Smooth muscle cell of the brain vasculature (primary cell): ENCODE results near the gene DYSF.

Experiments
- DNase-seq: peaks from one replicate; pipeline ENCODE4 v3.0.0-alpha.2; 2012; ENCODE audit warnings: low read depth, low spot score

The DYSF gene

DNA sequence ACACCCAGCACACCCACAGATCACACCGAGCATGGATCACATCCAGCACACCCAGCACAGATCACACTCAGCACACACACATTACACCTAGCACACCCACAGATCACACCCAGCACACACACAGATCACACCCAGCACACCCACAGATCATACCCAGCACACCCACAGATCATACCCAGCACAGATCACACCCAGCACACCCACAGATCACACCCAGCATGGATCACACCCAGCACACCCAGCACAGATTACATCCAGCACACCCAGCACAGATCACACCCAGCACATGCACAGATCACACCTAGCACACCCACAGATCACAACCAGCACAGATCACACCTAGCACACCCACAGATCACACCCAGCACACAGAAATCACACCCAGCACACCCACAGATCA is 118.6 kb downstream of the DYSF start:
- DNase-seq, result no peak

DNA sequence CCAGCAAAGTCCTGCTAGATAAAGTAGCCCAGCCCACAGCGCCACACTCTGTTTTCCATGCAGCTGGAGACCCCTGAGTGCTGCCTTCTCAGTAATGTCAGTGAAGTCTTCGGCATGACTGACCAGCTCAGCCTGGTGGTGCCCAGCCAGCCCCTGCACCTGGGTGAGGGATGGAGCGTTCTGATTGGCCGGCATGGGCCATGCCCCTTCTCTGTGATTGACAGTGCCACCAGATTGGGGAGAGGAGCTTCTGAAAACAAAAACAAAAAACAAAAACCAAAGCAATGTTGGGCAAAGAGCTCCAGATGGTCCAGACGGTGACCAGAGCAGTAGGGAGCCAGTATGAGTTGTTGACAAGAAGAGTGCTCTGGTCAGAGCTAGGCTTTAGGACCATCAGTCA is 122.6 kb downstream of the DYSF start:
- DNase-seq, result no peak

DNA sequence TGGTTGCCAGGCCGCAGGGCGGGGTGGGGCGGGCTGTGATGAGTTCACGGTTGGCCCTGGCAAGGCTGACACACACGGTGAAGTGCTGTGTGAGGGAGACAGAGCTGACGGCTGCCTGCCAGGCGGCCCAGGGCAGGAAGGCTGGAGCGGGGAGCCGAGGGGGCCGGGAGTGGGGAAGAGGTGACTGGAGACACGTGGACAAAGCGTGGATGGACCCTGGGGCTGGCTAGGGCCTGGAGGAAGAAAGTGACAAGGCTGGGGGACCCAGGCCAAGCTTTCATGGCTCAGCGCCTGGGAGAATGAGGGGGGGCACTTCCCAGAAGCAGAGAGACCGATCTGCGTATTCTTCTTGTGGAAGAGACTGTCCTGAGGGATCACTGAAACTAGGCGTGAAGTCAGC is 123.2 kb downstream of the DYSF start:
- no peak for DNase-seq

DNA sequence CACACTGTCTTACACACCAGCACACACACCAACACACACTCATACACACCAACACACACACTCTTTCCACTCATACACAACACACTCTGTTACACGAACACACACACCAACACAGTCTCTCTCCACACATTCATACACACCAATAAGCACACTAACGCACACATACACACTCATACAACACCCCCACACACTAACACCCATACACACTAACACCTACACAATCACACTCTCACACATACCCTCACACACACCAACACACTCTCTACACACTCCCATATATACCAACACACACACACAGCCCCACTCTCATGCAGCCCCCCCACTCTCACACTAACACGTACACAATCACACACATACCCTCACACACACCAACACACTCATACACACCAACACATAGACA is 123.8 kb downstream of the DYSF start:
- no peak for DNase-seq

DNA sequence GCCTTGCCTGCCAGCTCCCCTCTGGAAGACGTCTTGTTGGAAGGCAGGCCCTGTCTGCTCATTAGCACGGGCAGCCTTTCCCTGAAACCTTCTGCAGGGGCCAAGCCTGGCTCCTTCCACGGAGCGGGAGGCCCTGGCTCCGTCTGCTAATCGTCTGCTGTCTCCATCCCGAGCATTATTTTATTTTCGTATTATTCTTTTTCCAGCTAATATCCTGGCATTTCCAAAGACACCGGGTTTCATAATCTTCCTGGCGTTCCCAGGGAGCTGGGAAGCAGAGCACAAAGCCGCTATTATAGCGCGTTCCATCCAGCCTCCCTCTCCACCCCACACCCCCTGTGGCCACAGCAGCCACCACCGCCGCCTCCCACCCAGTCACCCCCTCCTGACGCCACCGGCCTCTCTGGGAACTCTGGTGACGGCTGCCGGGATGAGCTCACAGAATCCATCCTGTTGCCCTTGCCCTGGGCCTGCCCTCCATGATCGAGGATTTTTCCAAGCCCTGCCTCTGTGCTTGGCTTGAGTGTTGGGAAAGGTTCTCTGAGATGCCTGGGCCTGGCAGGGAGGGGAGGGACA is 125.5 kb downstream of the DYSF start:
- DNase-seq, result no peak

DNA sequence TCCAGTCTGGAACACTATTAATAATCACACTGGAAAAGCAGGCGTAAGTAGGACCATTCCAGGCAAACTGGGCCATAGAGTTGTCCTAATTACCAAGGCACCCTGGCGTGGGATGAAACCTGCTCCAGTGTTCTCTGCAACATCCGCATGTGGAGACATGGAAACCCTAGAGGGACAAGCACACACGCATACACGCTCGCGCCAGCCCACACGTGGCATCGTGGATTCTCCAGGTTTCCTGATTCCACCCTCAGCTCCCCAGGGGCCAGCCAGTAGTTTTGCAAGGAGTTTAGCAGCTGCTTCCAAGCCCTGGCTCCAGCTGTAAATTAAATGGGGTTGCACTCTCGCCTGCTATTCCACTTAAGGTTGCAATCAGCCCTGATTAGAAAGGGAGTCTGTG is 127.7 kb downstream of the DYSF start:
- no peak for DNase-seq

DNA sequence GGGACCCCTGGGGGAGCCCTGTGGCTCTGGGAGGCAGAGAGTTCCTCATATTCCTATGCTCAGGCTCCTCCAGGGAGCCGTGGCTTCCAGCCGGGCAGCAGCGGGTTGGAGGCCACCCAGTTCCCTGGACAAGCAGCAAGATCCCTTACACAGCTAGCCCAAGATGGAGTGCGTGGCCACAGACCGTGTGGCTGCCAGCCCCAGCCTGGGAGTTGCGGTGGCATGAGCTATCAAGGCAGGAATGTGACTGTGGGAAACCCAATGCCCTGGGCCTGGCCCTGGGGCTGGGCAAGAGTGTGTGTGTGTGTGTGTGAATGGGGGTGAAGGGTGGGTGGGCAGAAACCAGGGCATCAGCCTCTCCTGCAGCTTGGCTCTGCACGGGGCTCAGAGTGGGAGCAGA is 130.5 kb downstream of the DYSF start:
- DNase-seq, result no peak

DNA sequence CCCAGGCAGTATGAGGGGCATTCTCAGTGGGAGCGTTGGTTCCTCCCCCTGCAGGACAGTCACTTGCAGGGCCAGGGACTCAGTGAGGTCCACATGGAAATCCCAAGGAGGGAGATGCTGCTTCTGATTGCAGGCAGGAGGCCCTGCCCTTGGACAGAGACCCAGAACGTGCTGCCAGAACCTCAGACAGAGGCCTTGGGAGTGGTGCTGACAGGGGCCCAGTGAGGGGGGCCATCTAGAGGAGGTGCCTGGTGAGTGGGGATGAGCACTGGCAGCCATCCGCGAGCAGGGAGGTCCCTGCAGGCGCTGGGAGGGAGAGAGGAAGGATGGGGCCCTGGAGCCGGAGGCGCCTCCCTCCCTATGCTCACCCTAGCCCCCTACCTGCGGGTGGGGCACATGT is 133.1 kb downstream of the DYSF start:
- no peak for DNase-seq

DNA sequence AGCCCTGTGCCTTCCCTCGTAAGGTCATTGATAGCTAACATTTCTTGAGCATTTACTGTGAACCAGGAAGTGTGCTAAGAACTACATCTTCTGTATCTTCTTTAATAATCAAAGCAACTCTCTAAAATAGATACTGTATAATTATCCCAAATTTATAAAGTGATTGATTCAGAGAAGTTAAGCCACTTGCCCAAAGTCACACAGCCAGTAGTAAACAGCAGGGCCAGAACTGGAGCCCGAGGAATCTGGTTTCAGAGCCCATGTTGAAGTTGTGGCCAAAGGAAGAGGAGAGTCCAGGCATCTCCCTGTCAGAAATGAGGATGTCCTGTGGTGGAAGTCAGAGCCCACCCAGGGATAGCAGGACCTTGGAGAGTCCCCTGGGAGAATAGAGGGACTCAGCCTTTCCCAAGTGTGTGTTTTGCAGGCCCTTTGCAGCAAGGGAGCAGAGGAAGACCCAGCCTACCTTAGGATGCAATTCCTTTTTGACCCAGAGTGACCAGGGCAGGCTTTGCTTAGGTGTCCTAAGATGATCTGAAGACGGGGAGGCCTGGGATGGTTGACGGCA is 134.2 kb downstream of the DYSF start:
- DNase-seq, result no peak

DNA sequence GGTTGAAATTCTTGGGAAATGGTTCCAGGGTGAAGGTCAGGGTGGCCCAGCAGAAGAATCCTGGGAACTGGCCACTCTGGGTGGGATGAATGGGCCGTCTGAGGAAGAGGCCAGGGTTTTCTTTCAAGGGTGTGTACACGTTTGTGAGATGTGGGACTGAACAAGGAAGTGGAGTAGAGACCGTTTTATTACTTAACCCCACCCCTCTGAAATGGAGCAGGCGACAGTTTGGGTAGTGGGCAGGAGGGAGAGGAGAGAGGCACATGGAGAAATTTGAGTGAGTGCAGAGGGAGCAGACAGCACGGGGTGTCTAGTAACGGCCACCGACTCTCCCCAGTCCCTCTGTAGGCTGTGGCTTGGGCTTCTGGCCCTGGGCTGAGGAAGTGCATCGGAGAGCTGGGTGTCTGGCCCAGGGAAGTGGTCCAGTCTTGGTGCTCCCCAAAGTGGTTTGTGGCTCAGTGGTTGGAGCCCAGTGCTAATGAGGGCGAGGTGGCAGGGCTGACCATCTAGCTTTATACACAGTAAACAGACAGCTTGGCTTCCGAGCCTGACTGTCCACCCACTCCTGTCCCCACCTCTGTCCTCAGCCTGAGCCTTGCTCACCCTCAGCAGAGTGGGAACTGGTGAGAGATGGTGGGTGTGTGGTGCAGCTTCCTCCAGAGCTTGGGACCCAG is 135.3 kb downstream of the DYSF start:
- no peak for DNase-seq

DNA sequence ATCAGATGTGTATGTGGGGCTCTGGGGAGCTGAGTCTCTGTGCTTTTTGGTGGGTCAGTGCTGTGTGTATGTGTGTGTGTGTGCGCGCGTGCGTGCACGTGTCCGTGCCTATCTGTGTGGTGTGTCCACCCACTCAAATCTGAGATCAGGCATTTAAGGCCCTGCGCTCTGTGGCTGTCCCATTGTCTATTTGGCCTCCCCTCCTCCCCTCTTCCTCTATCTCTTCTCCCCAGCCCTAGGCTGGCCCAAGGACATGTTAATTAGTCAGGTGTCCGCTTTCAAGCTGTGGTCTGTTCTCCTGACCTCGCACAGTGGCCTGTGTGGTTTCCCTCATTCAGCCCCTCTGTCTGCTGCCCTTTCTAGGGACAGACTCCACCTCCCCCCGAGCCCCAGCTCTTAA is 136.4 kb downstream of the DYSF start:
- no peak for DNase-seq

DNA sequence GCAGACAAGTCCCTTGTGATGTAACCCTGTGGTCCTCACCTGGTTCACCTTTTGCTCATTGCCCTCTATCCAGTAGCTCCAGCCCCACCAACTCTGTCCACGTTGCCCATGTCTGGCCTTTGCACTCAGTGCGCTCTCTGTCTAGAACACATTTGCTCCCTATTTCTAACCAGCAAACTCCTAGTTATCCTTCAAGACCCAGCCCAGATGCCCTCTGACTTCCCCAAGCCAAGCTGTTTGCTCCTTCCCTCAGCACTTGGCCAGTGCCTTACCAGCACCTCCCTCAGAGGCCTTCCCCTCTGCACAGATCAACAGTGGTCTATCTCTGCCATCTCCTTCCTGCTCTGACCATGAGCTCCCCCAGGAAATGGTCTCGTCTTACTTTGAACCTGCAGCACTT is 137.7 kb downstream of the DYSF start:
- no peak for DNase-seq

DNA sequence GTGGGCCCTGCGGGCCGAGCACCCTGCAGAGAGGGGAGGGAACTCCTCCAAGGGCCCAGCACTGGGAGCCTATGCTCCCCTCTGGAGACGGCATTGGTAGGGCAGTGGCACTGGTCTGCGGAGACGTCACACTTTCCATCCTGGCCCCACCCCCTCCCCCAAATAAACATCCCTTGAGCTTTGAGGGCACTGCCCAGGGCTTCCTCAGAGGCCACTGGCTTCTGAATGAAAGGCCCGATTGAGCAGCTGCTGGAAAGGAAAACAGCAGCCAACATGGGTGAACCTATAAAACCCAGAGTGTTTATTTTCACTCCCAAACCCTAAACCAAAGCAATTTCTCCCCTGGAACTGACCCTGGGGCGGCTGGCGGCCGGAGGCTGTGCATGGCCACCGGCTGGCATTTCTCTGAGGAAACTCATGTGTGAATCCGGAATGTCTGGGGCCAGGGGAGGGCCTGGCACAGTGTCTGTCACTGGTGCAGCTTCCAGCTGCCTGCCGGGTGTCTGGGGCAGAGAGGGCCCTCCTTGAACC is 138.9 kb downstream of the DYSF start:
- DNase-seq, result no peak

DNA sequence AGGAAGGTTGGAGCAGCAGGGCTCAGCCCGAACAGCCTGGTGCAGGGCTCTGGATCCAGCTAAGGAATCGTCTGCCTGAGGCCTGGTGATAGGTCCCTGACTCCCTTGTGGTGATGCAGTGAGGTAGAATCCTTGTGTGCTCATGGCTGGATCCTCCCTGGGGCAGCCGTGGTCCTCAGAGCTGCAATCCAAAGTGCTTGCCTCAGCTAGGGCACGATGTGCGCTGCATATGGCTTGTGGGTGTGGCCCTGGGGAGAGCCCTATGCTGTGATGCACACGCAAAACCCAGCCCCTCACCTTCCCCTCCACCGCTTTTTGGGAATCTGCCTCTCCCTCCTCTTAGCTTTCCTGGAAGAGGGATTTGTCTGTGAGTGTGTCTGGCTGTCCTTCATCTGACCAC is 142.2 kb downstream of the DYSF start:
- no peak for DNase-seq

DNA sequence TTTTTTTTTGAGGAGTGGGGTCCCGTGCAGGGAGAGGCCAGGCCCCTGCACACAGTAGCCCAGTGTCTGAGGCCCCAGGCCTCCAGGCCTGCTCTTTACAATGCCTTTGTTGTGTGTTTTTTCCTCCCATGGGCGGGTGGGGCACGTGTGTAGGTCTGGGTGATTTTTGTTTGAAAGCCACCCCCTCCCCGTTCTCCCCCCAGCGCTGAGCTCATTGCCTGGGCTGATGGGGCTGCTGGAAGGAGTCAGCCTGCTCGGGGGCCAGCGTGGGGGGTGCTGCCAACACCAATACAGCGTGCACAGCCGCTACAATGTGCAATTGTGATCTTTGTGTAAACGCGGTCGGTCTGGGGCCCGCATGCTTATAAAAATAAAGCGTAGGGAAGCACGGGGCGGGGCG is 142.7 kb downstream of the DYSF start:
- no peak for DNase-seq

DNA sequence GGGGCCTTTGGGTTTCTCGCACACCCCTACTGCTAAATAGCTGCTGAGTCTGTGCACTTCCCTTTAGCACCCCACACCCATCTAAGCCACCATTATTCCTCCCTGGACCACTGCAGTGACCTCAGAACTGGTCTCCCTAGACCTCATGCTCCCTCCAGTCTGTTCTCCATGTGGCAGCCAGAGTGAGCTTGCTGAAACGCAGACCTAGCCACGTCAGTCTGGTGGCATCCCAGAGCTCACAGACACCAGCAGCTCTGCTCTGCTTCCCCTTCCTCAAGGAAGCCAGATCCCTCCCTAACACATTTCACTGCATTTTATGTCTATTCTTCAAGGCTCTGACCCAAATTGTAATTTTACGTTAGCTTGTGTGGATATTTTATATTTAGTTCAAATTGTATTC is 144.4 kb downstream of the DYSF start:
- DNase-seq, result no peak

DNA sequence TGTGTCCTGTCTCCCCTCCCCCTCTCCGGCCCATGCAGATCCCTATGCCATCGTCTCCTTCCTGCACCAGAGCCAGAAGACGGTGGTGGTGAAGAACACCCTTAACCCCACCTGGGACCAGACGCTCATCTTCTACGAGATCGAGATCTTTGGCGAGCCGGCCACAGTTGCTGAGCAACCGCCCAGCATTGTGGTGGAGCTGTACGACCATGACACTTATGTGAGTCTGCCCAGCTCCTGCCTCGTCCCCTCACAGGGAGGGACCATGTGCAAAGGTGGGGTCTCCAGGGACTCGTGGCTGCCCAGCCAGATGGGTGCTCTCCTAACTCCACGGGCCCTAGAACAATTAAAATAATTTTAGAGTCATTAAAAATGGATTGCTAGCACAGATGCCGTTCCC is 145.2 kb downstream of the DYSF start:
- DNase-seq, result no peak

DNA sequence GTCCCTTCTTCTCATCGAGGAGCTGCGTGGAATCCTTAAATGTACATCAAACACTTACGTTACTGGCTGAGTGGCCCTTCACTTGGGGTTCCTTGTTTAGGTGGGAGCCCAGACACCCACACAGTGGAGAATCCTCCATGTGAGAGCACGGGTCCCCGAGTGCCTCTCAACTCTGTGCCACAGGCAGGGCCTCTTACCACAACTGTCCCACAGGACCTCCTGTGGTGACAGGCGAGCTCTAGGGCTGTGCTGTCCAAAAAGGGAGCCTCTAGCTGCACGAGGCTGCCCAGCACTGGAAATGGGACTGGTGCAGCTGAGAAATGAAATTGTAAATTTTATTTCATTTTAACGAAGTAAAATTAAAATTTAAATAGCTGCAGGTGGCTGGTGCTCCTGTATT is 145.7 kb downstream of the DYSF start:
- DNase-seq, result no peak

DNA sequence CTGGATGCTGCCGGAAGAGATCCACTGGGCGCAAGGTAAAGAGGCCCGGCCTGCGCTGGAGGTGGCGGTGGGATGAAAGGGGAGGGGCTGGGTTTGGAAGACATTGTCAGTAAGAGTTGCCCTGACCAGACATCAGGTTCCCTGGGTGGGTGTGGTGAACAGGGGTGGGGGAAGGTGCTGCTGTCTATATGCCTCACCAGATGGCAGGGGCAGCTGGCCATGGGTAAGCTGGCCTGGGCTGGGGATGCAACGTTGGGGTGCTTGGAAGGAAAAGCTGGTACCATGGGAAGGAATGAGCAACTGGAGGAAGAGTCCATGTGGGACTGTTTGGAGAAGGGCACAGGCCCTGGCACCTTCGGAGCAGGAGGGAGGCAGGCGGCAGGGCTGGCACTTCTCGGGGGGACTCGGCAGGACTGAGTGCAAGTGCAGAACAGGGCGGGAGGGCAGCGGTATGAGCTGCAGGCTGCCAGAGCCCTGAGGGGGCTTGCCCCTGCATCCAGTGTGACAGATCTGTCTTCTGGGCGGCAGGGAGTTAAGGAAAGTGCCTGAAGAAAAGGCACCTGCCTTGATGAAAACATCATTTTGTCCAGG is 146.4 kb downstream of the DYSF start:
- no peak for DNase-seq

DNA sequence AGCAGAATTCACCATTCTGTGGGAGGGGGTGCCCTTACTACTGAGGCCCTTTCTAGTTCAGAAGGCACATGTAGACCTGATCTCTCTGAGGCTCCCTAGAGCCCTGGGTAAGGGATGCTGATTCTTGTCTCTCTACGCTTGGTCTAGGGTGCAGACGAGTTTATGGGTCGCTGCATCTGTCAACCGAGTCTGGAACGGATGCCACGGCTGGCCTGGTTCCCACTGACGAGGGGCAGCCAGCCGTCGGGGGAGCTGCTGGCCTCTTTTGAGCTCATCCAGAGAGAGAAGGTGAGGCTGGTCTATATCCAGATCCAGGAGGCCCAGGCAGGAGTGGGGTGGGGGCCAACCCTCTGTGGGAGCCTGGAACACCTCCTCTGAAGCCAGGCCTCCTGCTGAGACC is 147.2 kb downstream of the DYSF start:
- no peak for DNase-seq

DNA sequence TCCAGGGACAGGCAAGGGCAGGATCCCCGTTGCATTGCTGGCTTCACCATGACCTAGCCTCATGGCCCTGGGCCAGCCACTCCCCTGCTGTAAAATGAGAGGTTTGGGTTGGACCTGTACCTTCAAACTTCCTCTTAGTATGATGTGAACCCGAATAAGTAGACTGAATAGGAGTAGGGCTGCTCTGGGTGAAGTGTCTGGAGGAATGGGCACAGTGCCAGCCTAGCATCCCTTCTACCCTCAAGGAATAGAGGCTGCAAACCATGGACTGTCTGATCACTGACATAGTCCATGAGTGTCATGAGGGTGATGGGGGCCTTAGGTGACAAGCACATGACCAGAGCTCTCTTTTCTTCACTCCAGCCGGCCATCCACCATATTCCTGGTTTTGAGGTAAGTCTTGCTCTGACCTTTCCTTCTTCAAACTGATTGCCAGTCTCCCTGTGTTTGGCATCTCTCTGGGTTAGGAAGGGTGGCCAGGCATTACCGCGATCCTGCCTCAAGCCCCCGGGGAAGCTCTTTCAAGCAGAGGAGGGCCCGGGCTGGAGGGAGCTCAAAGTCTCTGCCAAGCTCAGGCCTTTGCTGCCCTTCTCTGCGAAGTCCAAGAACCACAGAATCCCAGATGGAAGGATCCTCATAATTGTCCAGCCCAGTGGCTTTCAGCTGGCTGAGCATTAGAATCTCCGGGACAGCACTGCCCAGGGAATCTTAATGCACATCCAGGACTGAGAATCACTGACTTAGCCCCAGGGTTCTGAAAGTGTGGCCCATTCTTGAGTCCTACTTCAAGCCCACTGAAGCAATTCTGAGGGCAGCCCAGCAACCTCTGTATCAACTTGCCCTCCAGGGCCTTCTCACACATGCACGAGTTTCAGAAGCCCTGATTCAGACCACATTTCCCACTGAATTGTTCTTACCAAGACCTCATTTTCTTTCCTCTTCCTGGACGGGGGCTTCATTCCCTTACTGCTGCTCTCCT is 148.1 kb downstream of the DYSF start:
- DNase-seq, result no peak

DNA sequence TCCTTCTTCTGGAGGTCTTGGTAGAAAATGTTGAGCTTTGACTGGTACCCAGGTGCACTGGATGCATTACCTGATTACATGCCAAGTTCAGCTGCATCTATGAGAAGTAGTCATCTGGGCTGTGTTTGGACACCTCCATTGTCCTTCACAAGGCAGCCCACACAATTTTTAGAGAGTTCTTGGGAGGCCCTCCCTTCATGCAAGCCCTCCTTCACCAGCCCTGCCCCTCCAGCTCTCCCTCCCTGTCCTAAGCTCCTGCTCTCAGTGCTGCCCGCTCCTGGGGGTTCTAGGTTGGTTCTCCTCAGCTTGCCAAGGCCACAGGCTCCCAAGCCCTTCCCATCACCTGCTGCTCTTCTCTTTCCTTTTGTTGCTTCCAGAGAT is 148.7 kb downstream of the DYSF start:
- no peak for DNase-seq
